IPS DF 6.9 (cell line): ENCODE measurements around the gene ATXN7.

Experiments used
- DNase-seq: peaks from one replicate; pipeline ENCODE4 v3.0.0-alpha.2; 2013; ENCODE audit warnings: low read depth, low spot score
- H3K27ac ChIP-seq: one replicate; pipeline ENCODE4 v1.5.1; 2013; ENCODE audit warnings: low read length, control low read depth
- H3K27me3 ChIP-seq: 2 replicates; pipeline ENCODE4 v1.6.1; 2013; ENCODE audit warnings: mild to moderate bottlenecking, low read length; ENCODE audit not compliant: control insufficient read depth, insufficient read depth
- H3K36me3 ChIP-seq: 2 replicates; pipeline ENCODE4 v1.6.1; 2013; ENCODE audit warnings: low read length; ENCODE audit not compliant: control insufficient read depth, insufficient read depth
- H3K4me1 ChIP-seq: 2 replicates; pipeline ENCODE4 v1.6.1; 2013; ENCODE audit warnings: low read length; ENCODE audit not compliant: control insufficient read depth, insufficient read depth
- H3K4me3 ChIP-seq: 2 replicates; pipeline ENCODE4 v1.5.1; 2013; ENCODE audit warnings: mild to moderate bottlenecking, low read length
- H3K9me3 ChIP-seq: 2 replicates; pipeline ENCODE4 v1.6.1; 2013; ENCODE audit warnings: low read length, inconsistent platforms; ENCODE audit not compliant: control insufficient read depth, insufficient read depth
- WGBS: extraction: QIAGEN DNeasy Blood & Tissue Kit; methylation state at CpG from one replicate; pipeline ENCODE4 v1.1.7; 2013; ENCODE audit warnings: mixed read lengths, missing lambda C conversion rate; ENCODE audit not compliant: insufficient read length, insufficient coverage; 5-methylcytosine and 5-hydroxymethylcytosine counted together

Gene ATXN7

GRCh38 chr3:63864008-63864964 is 619 bp downstream of the ATXN7 start:
- no peaks in the 10 kb centered on the region for H3K36me3 ChIP-seq
- no CpG with 5 or more reads among the region's 93 CpGs for WGBS
- H3K4me1 ChIP-seq: peaks cover 4% of the 10 kb centered on the region; the same call in 1 of the 2 replicates
- H3K27ac ChIP-seq: no peak overlapping the region
- no peaks in the 10 kb centered on the region for H3K27me3 ChIP-seq
- no peak for DNase-seq
- no peaks in the 10 kb centered on the region for H3K9me3 ChIP-seq
- H3K4me3 ChIP-seq: peak overlapping the region; percentile 94

- Histone ChIP-seq H3K4me1 (peaks cover 4% of the 10 kb centered on the region; the same call in 1 of the 2 replicates), H3K36me3 (no peaks in the 10 kb centered on the region), H3K4me3 (peak overlapping the region; percentile 94; the same call in 1 of the 2 replicates), H3K9me3 (no peaks in the 10 kb centered on the region), H3K27me3 (no peaks in the 10 kb centered on the region), H3K27ac (no peak overlapping the region)
- DNase-seq: no peak
- no CpG with 5 or more reads among the region's 3 CpGs for WGBS
Measured at GRCh38 chr3:63864965-63865327, 1.3 kb downstream of the ATXN7 start.

GRCh38 chr3:63867225-63867624 is 3.6 kb downstream of the ATXN7 start:
- no CpG with 5 or more reads among the region's 1 CpG for WGBS
- no peaks in the 10 kb centered on the region for H3K9me3 ChIP-seq
- no peak overlapping the region for H3K4me3 ChIP-seq
- peaks cover 2% of the 10 kb centered on the region; the same call in 1 of the 2 replicates for H3K4me1 ChIP-seq
- H3K36me3 ChIP-seq: no peaks in the 10 kb centered on the region
- no peaks in the 10 kb centered on the region for H3K27me3 ChIP-seq
- no peak overlapping the region for H3K27ac ChIP-seq
- DNase-seq: no peak

GRCh38 chr3:63869940-63870614 is 6.4 kb downstream of the ATXN7 start:
- Histone ChIP-seq H3K36me3 (no peaks in the 10 kb centered on the region), H3K4me3 (no peak overlapping the region), H3K9me3 (no peaks in the 10 kb centered on the region), H3K27ac (no peak overlapping the region), H3K27me3 (no peaks in the 10 kb centered on the region), H3K4me1 (0 out of 2 replicates have a peak, but pooled peaks cover 1% of the 10 kb centered on the region)
- no CpG with 5 or more reads among the region's 3 CpGs for WGBS
- no peak for DNase-seq

- Histone ChIP-seq H3K4me1 (0 out of 2 replicates have a peak, but pooled peaks cover 1% of the 10 kb centered on the region), H3K36me3 (no peaks in the 10 kb centered on the region), H3K27me3 (no peaks in the 10 kb centered on the region), H3K27ac (no peak overlapping the region), H3K4me3 (no peak overlapping the region), H3K9me3 (no peaks in the 10 kb centered on the region)
- no CpG with 5 or more reads among the region's 2 CpGs for WGBS
- no peak for DNase-seq
Measured at GRCh38 chr3:63870615-63871005, 6.9 kb downstream of the ATXN7 start.

GRCh38 chr3:63872135-63872924 is 8.7 kb downstream of the ATXN7 start:
- DNase-seq: no peak

GRCh38 chr3:63874769-63875168 is 11.1 kb downstream of the ATXN7 start:
- H3K4me3 ChIP-seq: no peak overlapping the region
- WGBS: no CpG with 5 or more reads among the region's 3 CpGs
- no peaks in the 10 kb centered on the region for H3K27me3 ChIP-seq
- H3K36me3 ChIP-seq: no peaks in the 10 kb centered on the region
- no peaks in the 10 kb centered on the region for H3K9me3 ChIP-seq
- no peak overlapping the region for H3K27ac ChIP-seq
- peaks cover 1% of the 10 kb centered on the region; the same call in 1 of the 2 replicates for H3K4me1 ChIP-seq
- no peak for DNase-seq

More at GRCh38 chr3:63872135-63872924, 8.7 kb downstream of the ATXN7 start:
- H3K27me3 ChIP-seq: no peaks in the 10 kb centered on the region
- no peak overlapping the region for H3K27ac ChIP-seq
- H3K4me1 ChIP-seq: 0 out of 2 replicates have a peak, but pooled peaks cover 1% of the 10 kb centered on the region
- no CpG with 5 or more reads among the region's 2 CpGs for WGBS
- no peaks in the 10 kb centered on the region for H3K9me3 ChIP-seq
- no peak overlapping the region for H3K4me3 ChIP-seq
- no peaks in the 10 kb centered on the region for H3K36me3 ChIP-seq

GRCh38 chr3:63875510-63875909 is 11.8 kb downstream of the ATXN7 start:
- Histone ChIP-seq H3K27ac (no peak overlapping the region), H3K36me3 (no peaks in the 10 kb centered on the region), H3K4me1 (peaks cover 1% of the 10 kb centered on the region; the same call in 1 of the 2 replicates), H3K4me3 (no peak overlapping the region), H3K9me3 (no peaks in the 10 kb centered on the region), H3K27me3 (no peaks in the 10 kb centered on the region)
- DNase-seq: no peak
- no CpG with 5 or more reads among the region's 2 CpGs for WGBS

- Histone ChIP-seq H3K27ac (no peak overlapping the region), H3K36me3 (no peaks in the 10 kb centered on the region), H3K4me1 (peaks cover 1% of the 10 kb centered on the region; the same call in 1 of the 2 replicates), H3K4me3 (no peak overlapping the region), H3K27me3 (no peaks in the 10 kb centered on the region), H3K9me3 (no peaks in the 10 kb centered on the region)
- no CpG with 5 or more reads among the region's 3 CpGs for WGBS
- DNase-seq: no peak
Measured at GRCh38 chr3:63876260-63876659, 12.6 kb downstream of the ATXN7 start.
